ENCODE measurements around the gene CIT. TPM values are rescaled to one million over a fixed set of nuclear protein-coding genes. Genes with fewer than 3 reads are reported as not detected.

The CIT gene
- total and polyA plus RNA-seq, 9 of the 15 experiments (the other 6 are each of a cell fraction or from before 2014, with no cell fraction given) = 1.1 to 46.7 (median 21.3) TPM

DNA sequence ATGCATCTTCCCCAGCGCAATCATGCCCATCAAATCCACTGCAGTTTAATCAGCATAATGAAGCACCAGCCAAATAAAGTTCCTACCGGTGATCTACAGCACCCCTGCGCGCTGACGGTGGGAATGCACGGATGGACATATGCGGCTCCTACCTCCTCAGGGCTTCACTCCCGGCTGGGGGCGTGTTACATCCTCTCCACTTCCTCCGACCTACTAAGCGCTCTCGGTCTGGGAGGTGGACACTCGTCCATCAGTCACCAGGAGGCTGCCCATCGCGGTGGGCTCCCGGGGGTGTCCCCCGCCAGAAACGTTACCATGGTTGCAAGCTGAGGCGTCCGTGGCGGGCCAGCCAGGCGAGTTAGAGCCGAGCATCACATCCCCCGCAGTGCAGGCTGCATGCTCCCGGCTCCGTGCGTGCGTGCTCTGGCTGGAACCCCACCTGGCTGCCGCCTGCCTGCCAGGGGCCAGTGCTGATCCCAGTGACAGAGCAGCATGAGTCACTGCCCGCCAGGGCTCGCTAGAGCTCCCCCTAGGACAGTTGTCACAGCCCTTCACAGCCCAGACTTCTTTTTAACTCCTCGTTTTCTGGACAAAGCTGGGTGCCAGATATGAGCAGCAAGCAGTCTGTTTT, 73.0 kb downstream of the CIT start (continued):
- TF ChIP-seq, protein P1, sequence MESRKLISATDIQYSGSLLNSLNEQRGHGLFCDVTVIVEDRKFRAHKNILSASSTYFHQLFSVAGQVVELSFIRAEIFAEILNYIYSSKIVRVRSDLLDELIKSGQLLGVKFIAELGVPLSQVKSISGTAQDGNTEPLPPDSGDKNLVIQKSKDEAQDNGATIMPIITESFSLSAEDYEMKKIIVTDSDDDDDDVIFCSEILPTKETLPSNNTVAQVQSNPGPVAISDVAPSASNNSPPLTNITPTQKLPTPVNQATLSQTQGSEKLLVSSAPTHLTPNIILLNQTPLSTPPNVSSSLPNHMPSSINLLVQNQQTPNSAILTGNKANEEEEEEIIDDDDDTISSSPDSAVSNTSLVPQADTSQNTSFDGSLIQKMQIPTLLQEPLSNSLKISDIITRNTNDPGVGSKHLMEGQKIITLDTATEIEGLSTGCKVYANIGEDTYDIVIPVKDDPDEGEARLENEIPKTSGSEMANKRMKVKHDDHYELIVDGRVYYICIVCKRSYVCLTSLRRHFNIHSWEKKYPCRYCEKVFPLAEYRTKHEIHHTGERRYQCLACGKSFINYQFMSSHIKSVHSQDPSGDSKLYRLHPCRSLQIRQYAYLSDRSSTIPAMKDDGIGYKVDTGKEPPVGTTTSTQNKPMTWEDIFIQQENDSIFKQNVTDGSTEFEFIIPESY (CRISPR knock-in tag; IDR thresholded peaks at IDR 0.05) = peak; percentile 85
- TF ChIP-seq, protein P2, sequence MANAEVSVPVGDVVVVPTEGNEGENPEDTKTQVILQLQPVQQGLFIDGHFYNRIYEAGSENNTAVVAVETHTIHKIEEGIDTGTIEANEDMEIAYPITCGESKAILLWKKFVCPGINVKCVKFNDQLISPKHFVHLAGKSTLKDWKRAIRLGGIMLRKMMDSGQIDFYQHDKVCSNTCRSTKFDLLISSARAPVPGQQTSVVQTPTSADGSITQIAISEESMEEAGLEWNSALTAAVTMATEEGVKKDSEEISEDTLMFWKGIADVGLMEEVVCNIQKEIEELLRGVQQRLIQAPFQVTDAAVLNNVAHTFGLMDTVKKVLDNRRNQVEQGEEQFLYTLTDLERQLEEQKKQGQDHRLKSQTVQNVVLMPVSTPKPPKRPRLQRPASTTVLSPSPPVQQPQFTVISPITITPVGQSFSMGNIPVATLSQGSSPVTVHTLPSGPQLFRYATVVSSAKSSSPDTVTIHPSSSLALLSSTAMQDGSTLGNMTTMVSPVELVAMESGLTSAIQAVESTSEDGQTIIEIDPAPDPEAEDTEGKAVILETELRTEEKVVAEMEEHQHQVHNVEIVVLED (CRISPR knock-in tag; IDR thresholded peaks at IDR 0.05) = no peak
- TF ChIP-seq, protein P3, sequence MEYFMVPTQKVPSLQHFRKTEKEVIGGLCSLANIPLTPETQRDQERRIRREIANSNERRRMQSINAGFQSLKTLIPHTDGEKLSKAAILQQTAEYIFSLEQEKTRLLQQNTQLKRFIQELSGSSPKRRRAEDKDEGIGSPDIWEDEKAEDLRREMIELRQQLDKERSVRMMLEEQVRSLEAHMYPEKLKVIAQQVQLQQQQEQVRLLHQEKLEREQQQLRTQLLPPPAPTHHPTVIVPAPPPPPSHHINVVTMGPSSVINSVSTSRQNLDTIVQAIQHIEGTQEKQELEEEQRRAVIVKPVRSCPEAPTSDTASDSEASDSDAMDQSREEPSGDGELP (CRISPR knock-in tag; IDR thresholded peaks at IDR 0.05; ENCODE audit: borderline replicate concordance) = 0 out of 2 replicates have a peak, but pooled peaks have one; percentile 30
- TF ChIP-seq WHSC1 (IDR thresholded peaks at IDR 0.05; ENCODE audit: low read length) (no peak), ZNF140 (CRISPR knock-in tag; IDR thresholded peaks at IDR 0.05) (no peak), RFX7 (CRISPR knock-in tag; IDR thresholded peaks at IDR 0.05) (no peak), NFATC3 (IDR thresholded peaks at IDR 0.05) (0 out of 2 replicates have a peak, but pooled peaks have one; percentile 46)
- TF ChIP-seq, protein P4, sequence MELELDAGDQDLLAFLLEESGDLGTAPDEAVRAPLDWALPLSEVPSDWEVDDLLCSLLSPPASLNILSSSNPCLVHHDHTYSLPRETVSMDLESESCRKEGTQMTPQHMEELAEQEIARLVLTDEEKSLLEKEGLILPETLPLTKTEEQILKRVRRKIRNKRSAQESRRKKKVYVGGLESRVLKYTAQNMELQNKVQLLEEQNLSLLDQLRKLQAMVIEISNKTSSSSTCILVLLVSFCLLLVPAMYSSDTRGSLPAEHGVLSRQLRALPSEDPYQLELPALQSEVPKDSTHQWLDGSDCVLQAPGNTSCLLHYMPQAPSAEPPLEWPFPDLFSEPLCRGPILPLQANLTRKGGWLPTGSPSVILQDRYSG (tag; conservative IDR thresholded peaks at IDR 0.05; ENCODE audit: low read depth) = no peak

Measured in K562 (cell line).